ENCODE data around the gene TLR10.
"Not testable (repeated sequence)": the region's sequence is repeated elsewhere in the genome, so short reads cannot be mapped to it uniquely, and the experiment has no call there.

TLR10 gene

GRCh38 chr4:38782452-38783108 lies at the start of gene TLR10:
Gene TLR10, minus strand, starts transcription at chr4:38782990. Its CDS starts 7,400 bp downstream, at chr4:38775590.
- peak; percentile 44 for DNase-seq

GRCh38 chr4:38832206-38832605 lies 49.4 kb upstream of the TLR10 start:
- no peak for DNase-seq

DNA sequence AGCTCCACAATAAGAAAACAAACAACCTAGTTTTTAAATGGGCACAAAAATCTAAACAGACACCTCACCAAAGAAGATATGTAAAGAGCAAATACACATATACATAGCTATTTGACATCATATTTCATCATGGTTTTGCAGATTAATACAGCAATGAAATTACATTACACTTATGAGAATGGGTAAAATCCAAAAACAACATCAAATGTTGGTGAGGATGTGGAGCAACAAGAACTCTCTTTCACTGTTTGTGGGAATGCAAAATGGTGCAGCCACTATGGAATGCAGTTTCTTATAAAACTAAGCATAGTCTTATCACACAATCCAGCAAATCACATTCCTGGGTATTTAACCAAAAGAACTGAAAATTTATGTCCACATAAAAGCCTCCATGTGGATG lies 48.9 kb upstream of the TLR10 start:
- no peak for DNase-seq

GRCh38 chr4:38829237-38829636 lies 46.4 kb upstream of the TLR10 start:
- no peak for DNase-seq

GRCh38 chr4:38823766-38824165 lies 41.0 kb upstream of the TLR10 start:
- DNase-seq, result no peak

DNA sequence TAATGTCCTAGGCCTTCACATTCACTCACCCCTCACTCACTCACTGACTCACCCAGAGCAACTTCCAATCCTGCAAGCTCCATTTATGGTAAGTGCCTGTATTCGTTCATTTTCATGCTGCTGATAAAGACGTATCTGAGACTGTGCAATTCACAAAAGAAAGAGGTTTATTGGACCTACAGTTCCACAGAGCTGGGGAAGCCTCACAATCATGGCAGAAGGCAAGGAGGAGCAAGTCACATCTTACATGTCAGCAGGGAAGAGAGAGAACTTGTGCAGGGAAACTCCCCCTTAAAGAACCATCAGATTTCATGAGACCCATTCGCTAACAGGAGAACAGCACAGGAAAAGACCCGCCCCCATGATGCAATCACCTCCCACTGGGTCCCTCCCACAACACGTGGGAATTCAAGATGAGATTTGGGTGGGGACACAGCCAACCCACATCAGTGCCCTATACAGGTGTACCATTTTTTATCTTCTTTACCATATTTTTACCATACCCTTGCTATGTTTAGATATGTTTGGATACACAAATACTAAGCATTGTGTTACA lies 40.0 kb upstream of the TLR10 start:
- DNase-seq, result no peak

DNA sequence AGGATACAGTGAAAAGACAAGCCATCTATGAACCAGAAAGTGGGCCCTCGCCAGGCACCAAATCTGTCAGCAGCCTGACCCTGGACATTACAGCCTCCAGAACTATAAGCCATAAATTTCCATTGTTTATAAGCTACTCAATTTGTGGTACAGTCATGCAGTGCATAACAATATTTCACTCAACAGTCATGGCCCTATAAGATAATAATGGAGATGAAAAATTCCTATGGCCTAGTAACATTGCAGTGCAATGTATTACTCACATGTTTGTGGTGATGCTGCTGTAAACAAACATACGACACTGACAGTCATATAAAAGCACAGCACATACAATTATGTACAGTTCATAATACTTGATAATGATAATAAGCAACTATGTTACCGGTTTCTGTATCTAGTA lies 38.9 kb upstream of the TLR10 start:
- DNase-seq, result no peak

DNA sequence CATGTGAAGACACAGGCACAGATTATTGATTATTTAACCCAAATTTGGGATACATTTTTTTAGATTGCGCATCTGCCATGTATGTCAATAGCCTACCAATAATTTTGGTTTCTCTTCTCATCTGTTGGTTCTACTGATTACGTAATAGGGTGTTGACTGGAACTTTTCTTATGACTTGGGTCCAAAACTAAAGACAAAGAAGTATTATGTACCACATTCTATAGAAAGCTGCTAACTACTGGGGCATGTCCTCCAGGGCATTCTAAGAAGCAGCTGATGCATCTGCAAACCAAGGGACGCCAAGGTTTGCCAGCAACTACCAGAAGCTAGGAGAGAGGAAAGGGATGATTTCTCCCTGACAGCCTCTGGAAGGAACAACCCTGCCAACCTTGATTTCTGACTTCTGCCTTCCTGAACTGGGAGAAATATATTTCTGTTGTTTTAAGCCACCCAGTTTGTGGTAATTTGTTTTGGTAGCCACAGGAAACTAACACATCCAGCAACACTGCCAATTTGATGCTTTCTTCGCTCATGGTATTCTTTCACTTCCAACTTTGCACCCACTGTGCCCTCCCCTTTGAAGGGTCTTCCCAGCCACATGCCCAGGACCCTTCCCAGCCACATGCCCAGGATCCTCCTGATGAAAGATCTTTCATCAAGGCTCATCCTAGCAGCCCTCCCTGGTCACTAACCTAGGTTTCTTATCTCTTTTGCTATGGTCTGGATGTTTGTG lies 37.7 kb upstream of the TLR10 start:
- no peak for DNase-seq

DNA sequence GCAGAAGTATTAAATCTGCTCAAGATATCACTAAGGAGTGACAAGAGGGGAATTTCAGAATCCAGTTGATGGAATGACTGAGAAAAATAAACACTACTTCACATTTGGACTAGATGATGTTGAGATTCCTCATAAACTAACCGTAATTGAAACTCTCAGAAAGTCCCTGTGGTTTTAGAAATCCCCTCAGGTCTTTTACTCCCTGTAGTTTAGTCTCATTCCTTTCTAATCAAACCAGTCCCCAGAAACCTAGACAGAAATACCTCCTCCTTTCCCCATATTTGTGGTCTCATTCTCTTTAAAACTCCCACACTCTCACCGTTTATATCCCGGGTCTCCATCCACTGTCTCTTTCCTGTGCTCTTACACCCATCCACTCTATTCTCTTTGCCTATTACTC lies 36.8 kb upstream of the TLR10 start:
- peak; percentile 38 for DNase-seq

- no peak for DNase-seq
Measured at GRCh38 chr4:38818441-38818976, 35.7 kb upstream of the TLR10 start.

DNA sequence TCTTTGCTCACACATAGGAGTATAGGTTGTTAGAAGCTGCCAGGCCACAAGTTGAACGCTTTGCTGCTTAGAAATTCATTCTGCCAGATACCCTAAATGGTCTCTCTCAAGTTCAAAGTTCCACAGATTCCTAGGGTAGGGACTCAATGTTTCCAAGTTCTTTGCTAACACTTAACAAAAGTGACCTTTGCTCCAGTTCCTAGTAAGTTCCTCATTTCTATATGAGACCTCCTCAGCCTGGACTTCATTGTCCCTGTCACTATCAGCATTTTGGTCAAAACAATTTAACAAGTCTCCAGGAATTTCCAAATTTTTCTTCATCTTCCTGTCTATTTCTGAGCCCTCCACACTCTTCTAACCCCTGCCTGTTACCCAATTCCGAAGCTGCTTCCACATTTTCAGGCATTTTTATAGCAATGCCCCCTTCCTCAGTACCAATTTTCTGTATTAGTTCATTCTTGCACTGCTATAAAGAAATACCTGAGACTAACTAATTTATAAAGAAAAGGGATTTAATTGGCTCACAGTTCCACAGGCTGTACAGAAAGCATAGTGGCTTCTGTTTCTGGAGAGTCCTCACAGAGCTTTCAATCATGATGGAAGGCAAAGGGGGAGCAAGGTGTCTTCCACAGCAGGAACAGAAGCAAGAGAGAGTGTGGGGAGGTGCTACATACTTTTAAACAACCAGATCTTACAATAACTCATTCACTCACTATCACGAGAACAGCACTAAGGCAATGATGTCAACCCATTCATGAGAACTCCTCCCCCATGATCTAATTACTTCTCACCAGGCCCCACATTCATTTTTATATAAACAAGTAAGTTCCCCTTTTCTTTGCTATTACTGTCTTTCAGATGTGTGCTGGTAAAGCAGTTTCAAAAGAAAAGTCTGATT lies 33.3 kb upstream of the TLR10 start:
- no peak for DNase-seq

DNA sequence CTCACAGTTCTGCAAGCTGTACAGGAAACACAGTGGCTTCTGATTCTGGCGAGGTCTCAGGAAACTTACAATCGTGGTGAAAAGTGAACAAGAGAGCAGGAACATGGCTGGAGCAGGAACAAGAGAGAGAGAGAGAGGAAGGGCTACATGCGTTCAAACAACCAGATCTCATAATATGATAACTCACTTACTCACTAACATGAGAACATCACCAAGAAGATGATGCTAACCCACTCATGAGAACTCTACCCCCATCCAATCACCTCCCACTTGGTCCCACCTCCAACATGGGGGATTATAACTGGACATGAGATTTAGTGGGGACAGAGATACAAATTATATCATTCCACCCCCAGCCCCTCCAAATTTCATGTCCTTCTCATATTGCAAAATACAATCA lies 31.6 kb upstream of the TLR10 start:
- no peak for DNase-seq

DNA sequence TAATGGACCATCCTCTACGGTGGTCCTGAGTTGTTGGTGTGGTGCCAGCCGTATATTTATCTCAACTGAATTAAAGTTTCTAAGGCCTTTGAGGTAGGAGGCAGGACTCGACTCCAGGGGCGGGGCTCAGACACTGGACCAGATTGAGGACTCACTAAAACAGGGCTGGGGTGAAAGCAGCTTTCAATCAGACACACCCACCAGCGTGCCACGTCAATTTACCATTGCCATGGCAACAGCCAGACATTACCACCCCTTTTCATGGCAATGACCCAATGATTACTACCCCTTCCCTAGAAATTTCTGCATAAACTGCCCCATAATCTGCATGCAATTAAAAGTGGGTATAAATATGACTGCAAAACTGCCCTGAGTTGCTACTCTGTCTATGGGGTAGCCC lies 28.5 kb upstream of the TLR10 start:
- no peak for DNase-seq

- DNase-seq, result not testable (repeated sequence)
Measured at GRCh38 chr4:38807462-38807861, 24.7 kb upstream of the TLR10 start.

- DNase-seq, result not testable (repeated sequence)
Measured at GRCh38 chr4:38806251-38806650, 23.5 kb upstream of the TLR10 start.

DNA sequence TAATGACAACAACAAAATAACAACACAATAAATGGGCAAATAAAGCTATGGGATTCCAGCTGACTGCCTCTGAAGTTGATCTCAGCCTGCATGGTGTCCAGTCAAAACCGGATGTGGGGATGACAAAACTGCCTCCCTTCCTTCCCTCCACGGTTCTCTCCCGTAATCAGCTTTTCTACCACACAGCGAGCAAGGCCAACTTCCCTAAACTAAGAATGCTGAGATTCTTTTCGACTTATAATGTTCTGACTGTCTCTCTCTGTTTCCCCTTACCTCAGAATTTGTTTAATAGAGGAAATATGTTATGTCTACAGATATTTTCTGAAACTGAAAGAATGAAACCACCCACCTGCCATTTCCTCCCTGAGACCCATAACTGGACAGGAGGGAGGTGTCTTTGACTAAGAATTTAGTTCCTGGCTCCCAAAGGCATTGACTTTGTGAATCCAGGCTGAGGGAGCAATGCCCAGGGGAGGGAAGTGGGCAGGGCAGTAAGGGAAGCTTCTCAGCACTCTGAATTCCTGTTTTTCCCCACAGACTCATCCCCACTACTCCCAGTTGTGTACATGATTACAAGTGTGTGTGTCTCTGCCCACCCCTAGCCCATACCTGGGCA lies 22.8 kb upstream of the TLR10 start:
- DNase-seq, result no peak

DNA sequence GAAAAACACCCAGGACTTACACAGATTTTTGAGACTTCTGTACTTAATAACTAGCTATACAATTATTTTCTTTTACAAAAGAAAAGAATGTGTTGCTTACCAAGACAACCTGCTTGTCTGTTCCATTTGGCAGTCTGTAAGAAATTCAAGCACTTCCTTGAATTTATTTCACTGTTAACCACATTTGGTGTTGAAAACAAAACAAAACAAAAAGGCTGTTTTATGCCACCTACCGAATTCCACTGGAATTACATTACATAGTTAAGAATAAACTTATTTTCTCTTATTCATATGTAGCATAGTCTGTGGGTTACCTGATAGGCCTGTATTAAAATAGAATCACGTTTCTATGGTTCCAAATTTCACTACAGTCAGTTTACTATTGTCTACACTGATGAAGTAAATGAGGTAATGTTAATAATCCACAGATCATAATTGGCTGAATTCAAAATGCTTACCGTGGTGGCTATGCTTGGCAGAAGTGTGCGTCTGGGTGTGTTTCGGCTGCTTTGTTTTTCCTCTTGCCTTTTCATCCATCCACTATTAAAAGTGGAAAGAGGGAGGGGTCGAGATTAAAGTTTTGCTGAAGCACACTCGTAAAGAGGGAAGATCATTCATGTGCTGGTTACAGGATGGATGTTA lies 22.0 kb upstream of the TLR10 start, which contains the start of gene TLR1:
Gene TLR1 (minus strand): TSS at position 138 of the 642 bp plus-strand sequence. CDS start 5,960 bp downstream, outside the sequence.
- peak; percentile 54 for DNase-seq

DNA sequence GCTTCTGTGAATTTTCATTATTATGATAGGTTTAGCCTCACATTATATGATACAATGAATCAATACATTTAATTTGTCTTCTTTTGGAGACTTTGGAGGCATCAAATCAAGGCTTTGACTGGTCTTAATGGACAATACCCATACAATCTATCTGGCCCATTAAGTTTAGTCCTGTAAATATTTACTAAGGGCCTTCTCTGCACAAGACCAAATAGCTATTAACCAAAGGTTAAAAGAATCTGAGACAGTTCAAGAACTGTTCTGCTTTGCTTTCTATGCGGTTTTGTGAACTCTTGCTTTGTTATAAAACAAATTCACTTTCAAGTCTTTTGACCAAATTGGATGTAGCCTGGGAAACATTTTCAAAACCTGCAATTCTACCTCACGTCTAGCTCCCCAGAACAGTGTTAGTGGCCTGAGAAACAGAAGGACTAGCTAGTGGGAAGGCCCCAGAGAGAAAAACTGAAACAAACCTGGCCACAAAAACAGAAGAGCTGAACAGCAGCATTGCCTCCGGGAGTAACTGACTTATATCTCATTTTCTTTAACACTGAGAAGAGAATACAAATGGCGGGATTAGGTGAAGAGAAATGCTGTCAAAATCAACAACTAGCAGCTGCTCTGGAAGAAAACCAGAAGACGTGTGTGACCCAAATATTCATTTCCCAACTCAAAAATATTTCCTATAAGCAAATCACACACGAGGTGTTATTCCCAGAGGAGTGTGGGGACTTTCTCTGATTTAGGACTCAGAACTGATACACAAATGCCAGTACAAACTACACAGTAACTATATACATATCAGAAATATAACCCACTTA lies 21.3 kb upstream of the TLR10 start:
- DNase-seq, result no peak

GRCh38 chr4:38802561-38803355 lies 20.0 kb upstream of the TLR10 start:
- DNase-seq, result no peak

GRCh38 chr4:38800961-38801450 lies 18.2 kb upstream of the TLR10 start:
- peak; percentile 12 for DNase-seq

Measured in fibroblast of upper back skin (primary cell).